H9 (cell line): ENCODE results near the gene TRPM5. TPM values are rescaled to one million over a fixed set of nuclear protein-coding genes. Genes with fewer than 3 reads are reported as not detected.

Source experiments
- DNase-seq: peaks from one replicate; pipeline ENCODE4 v3.0.0-alpha.2; 2017
- H2AFZ ChIP-seq: one replicate; pipeline ENCODE4 v1.6.1; 2013; ENCODE audit warnings: mild to moderate bottlenecking, low read length, control low read depth, moderate library complexity
- H2AK5ac ChIP-seq: 2 replicates; pipeline ENCODE4 v1.6.1; 2013; ENCODE audit warnings: low read length, control low read depth, mixed read lengths; ENCODE audit not compliant: insufficient read length
- H2BK120ac ChIP-seq: one replicate; pipeline ENCODE4 v1.6.1; 2013; ENCODE audit warnings: low read depth, mild to moderate bottlenecking, low read length, control low read depth, inconsistent platforms; ENCODE audit not compliant: poor library complexity, severe bottlenecking
- H2BK12ac ChIP-seq: 2 replicates; pipeline ENCODE4 v1.6.1; 2013; ENCODE audit warnings: low read length, control low read depth, mixed read lengths, low read depth; ENCODE audit not compliant: insufficient read length
- H2BK15ac ChIP-seq: 2 replicates; pipeline ENCODE4 v1.6.1; 2013; ENCODE audit warnings: low read depth, low read length, control low read depth
- H2BK20ac ChIP-seq: one replicate; pipeline ENCODE4 v1.6.1; 2013; ENCODE audit warnings: low read depth, mild to moderate bottlenecking, low read length, control low read depth, inconsistent platforms; ENCODE audit not compliant: poor library complexity, severe bottlenecking
- H2BK5ac ChIP-seq: 2 replicates; pipeline ENCODE4 v1.6.1; 2013; ENCODE audit warnings: low read length, control low read depth, mixed read lengths; ENCODE audit not compliant: insufficient read length
- H3K14ac ChIP-seq: 2 replicates; pipeline ENCODE4 v1.6.1; 2013; ENCODE audit warnings: low read length, control low read depth; ENCODE audit not compliant: insufficient read depth
- H3K18ac ChIP-seq: 2 replicates; pipeline ENCODE4 v1.6.1; 2013; ENCODE audit warnings: low read depth, mild to moderate bottlenecking, mixed read lengths, low read length, control low read depth; ENCODE audit not compliant: insufficient read length
- H3K23ac ChIP-seq: 2 replicates; pipeline ENCODE4 v1.6.1; 2013; ENCODE audit warnings: low read length, control low read depth, mixed read lengths, low read depth; ENCODE audit not compliant: insufficient read length
- H3K23me2 ChIP-seq: 2 replicates; pipeline ENCODE4 v1.6.1; 2013; ENCODE audit warnings: low read depth, mild to moderate bottlenecking, mixed read lengths, low read length, control low read depth; ENCODE audit not compliant: insufficient read length, poor library complexity, severe bottlenecking
- H3K27ac ChIP-seq: 2 replicates; pipeline ENCODE4 v1.5.1; 2013; ENCODE audit warnings: low read length, control low read depth, mixed read lengths, low read depth; ENCODE audit not compliant: insufficient read length
- H3K27me3 ChIP-seq: 2 replicates; pipeline ENCODE4 v1.6.1; 2013; ENCODE audit warnings: low read length, control low read depth, inconsistent platforms; ENCODE audit not compliant: insufficient read depth
- H3K4ac ChIP-seq: 2 replicates; pipeline ENCODE4 v1.6.1; 2013; ENCODE audit warnings: low read depth, mild to moderate bottlenecking, control low read depth, inconsistent platforms, low read length, moderate library complexity
- H3K4me1 ChIP-seq: 2 replicates; pipeline ENCODE4 v1.6.1; 2013; ENCODE audit warnings: low read length, control low read depth, inconsistent platforms; ENCODE audit not compliant: insufficient read depth
- H3K4me2 ChIP-seq: 2 replicates; pipeline ENCODE4 v1.6.1; 2013; ENCODE audit warnings: low read length, control low read depth, mixed read lengths; ENCODE audit not compliant: insufficient read length, insufficient read depth
- H3K56ac ChIP-seq: 2 replicates; pipeline ENCODE4 v1.6.1; 2013; ENCODE audit warnings: low read depth, mild to moderate bottlenecking, mixed read lengths, low read length, control low read depth; ENCODE audit not compliant: insufficient read length
- H3K79me1 ChIP-seq: 2 replicates; pipeline ENCODE4 v1.6.1; 2013; ENCODE audit warnings: low read depth, mild to moderate bottlenecking, moderate library complexity, low read length, control low read depth, inconsistent platforms; ENCODE audit not compliant: insufficient read depth, poor library complexity, severe bottlenecking
- H3K79me2 ChIP-seq: 2 replicates; pipeline ENCODE4 v1.6.1; 2013; ENCODE audit warnings: low read length, control low read depth, inconsistent platforms; ENCODE audit not compliant: insufficient read depth
- H3K9ac ChIP-seq: 2 replicates; pipeline ENCODE4 v1.6.1; 2013; ENCODE audit warnings: low read length, control low read depth, mixed read lengths; ENCODE audit not compliant: insufficient read length; ENCODE audit errors: extremely low read depth
- H3K9me3 ChIP-seq: one replicate; pipeline ENCODE4 v1.6.1; 2013; ENCODE audit warnings: low read depth, low read length, inconsistent platforms; ENCODE audit not compliant: control insufficient read depth
- H3T11ph ChIP-seq: one replicate; pipeline ENCODE4 v1.6.1; 2013; ENCODE audit warnings: mild to moderate bottlenecking, low read length, control low read depth, inconsistent platforms
- H4K20me1 ChIP-seq: one replicate; pipeline ENCODE4 v1.6.1; 2013; ENCODE audit not compliant: control insufficient read depth, insufficient read length, insufficient read depth
- H4K5ac ChIP-seq: 2 replicates; pipeline ENCODE4 v1.6.1; 2013; ENCODE audit warnings: low read depth, mild to moderate bottlenecking, mixed read lengths, low read length, control low read depth; ENCODE audit not compliant: insufficient read length
- H4K8ac ChIP-seq: replicated peaks from 2 replicates; pipeline ENCODE4 v1.6.1; 2013; ENCODE audit warnings: low read length, control low read depth, mixed read lengths, low read depth; ENCODE audit not compliant: insufficient read length
- H4K91ac ChIP-seq: 2 replicates; pipeline ENCODE4 v1.6.1; 2013; ENCODE audit warnings: low read depth, mild to moderate bottlenecking, moderate library complexity, mixed read lengths, low read length, control low read depth; ENCODE audit not compliant: insufficient read length
- H3K27ac Mint-ChIP-seq, 3 experiments: 2 replicates in 2 of 3; 3 replicates in 1 of 3; pipeline ENCODE4 v1.8.0; 2020 to 2021; ENCODE audit warnings: mixed read lengths in 3 of 3, mild to moderate bottlenecking in 1 of 3, moderate library complexity in 1 of 3
- H3K27me3 Mint-ChIP-seq: 2 replicates; pipeline ENCODE4 v1.8.0; 2021; ENCODE audit warnings: low read depth, mild to moderate bottlenecking, moderate library complexity, mixed read lengths
- H3K36me3 Mint-ChIP-seq, 3 experiments: 2 replicates in 2 of 3; 3 replicates in 1 of 3; pipeline ENCODE4 v1.8.0; 2020 to 2021; ENCODE audit warnings: low read depth in 3 of 3, mixed read lengths in 3 of 3; ENCODE audit not compliant: insufficient read depth in 1 of 3
- H3K4me1 Mint-ChIP-seq, 2 experiments: 2 replicates each; pipeline ENCODE4 v1.8.0; 2020; ENCODE audit warnings: mixed read lengths in 2 of 2
- H3K4me3 Mint-ChIP-seq, 2 experiments: 2 replicates in 1 of 2; 3 replicates in 1 of 2; pipeline ENCODE4 v1.8.0; 2020 to 2021; ENCODE audit warnings: mild to moderate bottlenecking in 2 of 2, mixed read lengths in 2 of 2, moderate library complexity in 1 of 2
- H3K9me3 Mint-ChIP-seq, 2 experiments: 2 replicates in 1 of 2; 3 replicates in 1 of 2; pipeline ENCODE4 v1.8.0; 2020; ENCODE audit warnings: mild to moderate bottlenecking in 2 of 2, mixed read lengths in 2 of 2, moderate library complexity in 1 of 2
- CTCF ChIP-seq: fragments of 200-600 bp; sonication (generic); conservative IDR thresholded peaks from 3 replicates; pipeline ENCODE4 v1.8.0; 2021; ENCODE audit warnings: antibody characterized with exemption, mild to moderate bottlenecking
- WGBS: extraction: QIAGEN DNeasy Blood & Tissue Kit; methylation state at CpG from one replicate; pipeline ENCODE4 v1.1.7; 2013; ENCODE audit warnings: missing lambda C conversion rate, low lambda C conversion rate, mixed read lengths; ENCODE audit not compliant: insufficient read length; ENCODE audit errors: extremely low coverage; 5-methylcytosine and 5-hydroxymethylcytosine counted together
- total RNA-seq: library from RNA; stranded (reverse); gene quantifications from 2 replicates; pipeline ENCODE4 v1.2.1, GENCODE V29; 2021

TRPM5 gene
- total RNA-seq, 1 experiment from 2014 or later = 0.09 TPM

- Histone ChIP-seq H3K4me2 (no peak overlapping the region), H3K23me2 (no peaks in the 10 kb centered on the region), H2BK15ac (no peak overlapping the region), H2AFZ (no peak overlapping the region), H3K4ac (no peak overlapping the region), H3K27ac (no peak overlapping the region), H3T11ph (no peak overlapping the region), H4K5ac (no peak overlapping the region), H3K9me3 (no peaks in the 10 kb centered on the region), H2BK5ac (no peak overlapping the region), H4K8ac (no peak overlapping the region), H3K4me1 (no peaks in the 10 kb centered on the region), H3K79me2 (no peaks in the 10 kb centered on the region), H2BK20ac (no peak overlapping the region), H3K14ac (no peak overlapping the region), H3K18ac (no peak overlapping the region), H4K20me1 (no peaks in the 10 kb centered on the region), H3K23ac (no peak overlapping the region), H3K27me3 (no peaks in the 10 kb centered on the region), H2BK12ac (no peak overlapping the region), H3K9ac (no peak overlapping the region), H4K91ac (no peak overlapping the region), H2BK120ac (no peak overlapping the region), H3K56ac (no peak overlapping the region), H2AK5ac (no peak overlapping the region), H3K79me1 (no peaks in the 10 kb centered on the region)
- no CpG with 5 or more reads among the region's 35 CpGs for WGBS
- Mint-ChIP-seq H3K4me1 (no peaks in the 10 kb centered on the region), H3K9me3 (no peaks in the 10 kb centered on the region), H3K36me3 (no peaks in the 10 kb centered on the region), H3K27me3 (peaks cover 5% of the 10 kb centered on the region), H3K27ac (no peak overlapping the region), H3K4me3 (no peak overlapping the region)
- TF ChIP-seq CTCF = no peak
- no peak for DNase-seq
Measured at GRCh38 chr11:2414616-2415015, 29.7 kb downstream of the TRPM5 start.
